ENCODE measurements around the gene THUMPD1.

The THUMPD1 gene

DNA sequence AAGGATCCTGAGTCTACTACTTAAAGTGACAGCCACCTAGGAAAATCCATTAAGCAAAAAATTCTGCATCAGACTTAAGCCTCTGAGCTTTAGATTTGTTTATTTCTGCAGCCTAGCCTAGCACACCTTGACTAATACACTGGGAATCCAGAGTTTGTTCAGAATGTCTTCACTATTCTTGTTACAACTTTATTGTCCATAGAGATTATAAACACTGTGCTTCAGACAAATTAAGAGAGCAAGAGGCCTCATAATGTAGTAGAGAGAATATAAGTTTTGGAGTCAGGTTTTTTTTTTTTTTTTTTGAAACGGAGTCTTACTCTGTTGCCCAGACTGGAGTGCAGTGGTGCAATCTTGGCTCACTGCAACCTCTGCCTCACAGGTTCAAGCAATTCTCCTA lies 8.9 kb upstream of the THUMPD1 start:
- no peak for TF ChIP-seq CTCF (IDR thresholded peaks at IDR 0.05; ENCODE audit: insufficient read depth, low read depth, low read length, missing control alignments)
- no peak for DNase-seq (ENCODE audit: low read depth)
- H3K4me3 ChIP-seq (ENCODE audit: low read depth, low read length): no peak overlapping the region

GRCh38 chr16:20749474-20749873 lies 7.9 kb upstream of the THUMPD1 start:
- H3K4me3 ChIP-seq (ENCODE audit: low read depth, low read length): no peak overlapping the region
- no peak for DNase-seq (ENCODE audit: low read depth)
- no peak for TF ChIP-seq CTCF (IDR thresholded peaks at IDR 0.05; ENCODE audit: insufficient read depth, low read depth, low read length, missing control alignments)

DNA sequence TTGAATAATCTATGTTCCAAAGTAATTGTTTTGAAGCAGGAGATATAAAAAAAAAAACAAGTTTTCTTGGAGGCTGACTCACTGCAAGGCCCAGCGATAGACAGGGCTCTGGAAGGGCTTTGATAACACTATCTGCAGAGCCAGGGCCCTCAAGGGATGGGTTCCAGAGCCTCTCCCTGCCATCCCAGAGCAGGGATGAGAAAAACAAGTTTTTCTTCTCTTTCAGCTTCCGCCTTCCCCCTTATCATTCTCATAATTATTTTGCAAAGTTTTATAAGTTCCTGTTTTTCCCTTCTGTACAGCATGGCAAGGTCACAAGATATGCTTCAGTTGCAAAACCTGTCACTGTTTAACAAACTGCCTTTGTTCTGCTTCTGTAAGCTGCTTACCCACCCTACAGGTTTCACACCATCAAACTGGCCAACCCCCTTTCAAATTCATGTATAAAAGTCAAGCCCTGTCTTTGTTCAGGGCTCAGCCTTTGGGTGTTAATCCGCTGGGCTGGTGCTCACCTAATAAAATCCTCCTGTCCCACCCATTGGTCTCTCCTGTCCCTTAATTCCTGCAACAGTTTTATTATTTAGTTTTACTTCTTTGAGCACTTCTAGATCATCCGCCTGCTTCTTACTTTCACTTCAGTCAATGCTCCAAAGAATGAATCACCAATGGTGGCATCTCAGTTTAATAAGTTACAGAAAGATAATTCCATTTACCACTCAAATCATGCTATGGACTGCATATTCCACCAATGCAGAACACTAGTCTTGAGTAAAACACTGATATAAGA lies 5.6 kb upstream of the THUMPD1 start:
- TF ChIP-seq CTCF (IDR thresholded peaks at IDR 0.05; ENCODE audit: insufficient read depth, low read depth, low read length, missing control alignments): no peak
- DNase-seq (ENCODE audit: low read depth): no peak
- H3K4me3 ChIP-seq (ENCODE audit: low read depth, low read length): no peak overlapping the region

GRCh38 chr16:20746461-20746860 lies 4.8 kb upstream of the THUMPD1 start:
- DNase-seq (ENCODE audit: low read depth): no peak
- TF ChIP-seq CTCF (IDR thresholded peaks at IDR 0.05; ENCODE audit: insufficient read depth, low read depth, low read length, missing control alignments): no peak

DNA sequence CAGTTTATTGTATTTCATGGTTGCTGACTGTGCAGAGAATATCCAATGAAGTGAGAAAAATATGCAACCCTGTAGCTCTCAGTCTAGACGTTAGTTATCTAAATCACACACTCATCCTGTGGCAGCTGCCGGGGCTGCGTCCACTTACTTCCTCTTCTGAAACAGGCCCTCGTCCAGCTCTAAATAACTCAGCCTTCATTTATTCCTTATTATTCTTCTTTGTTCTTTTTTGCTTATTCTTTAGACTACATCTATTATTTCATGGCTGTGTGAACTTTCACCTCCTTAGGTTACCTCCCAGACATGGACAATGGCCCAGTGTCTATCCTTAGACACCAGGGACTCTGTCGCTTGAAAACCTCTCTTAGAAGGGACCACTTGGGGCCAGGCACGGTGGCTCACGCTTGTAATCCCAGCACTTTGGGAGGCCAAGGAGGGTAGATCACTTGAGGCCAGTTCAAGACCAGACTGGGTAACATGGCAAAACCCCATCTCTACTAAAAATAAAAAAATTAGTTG lies 3.4 kb upstream of the THUMPD1 start:
- TF ChIP-seq CTCF (IDR thresholded peaks at IDR 0.05; ENCODE audit: insufficient read depth, low read depth, low read length, missing control alignments): no peak
- H3K4me3 ChIP-seq (ENCODE audit: low read depth, low read length): no peak overlapping the region
- no peak for DNase-seq (ENCODE audit: low read depth)

More at GRCh38 chr16:20746461-20746860, 4.8 kb upstream of the THUMPD1 start:
- no peak overlapping the region for H3K4me3 ChIP-seq (ENCODE audit: low read depth, low read length)

DNA sequence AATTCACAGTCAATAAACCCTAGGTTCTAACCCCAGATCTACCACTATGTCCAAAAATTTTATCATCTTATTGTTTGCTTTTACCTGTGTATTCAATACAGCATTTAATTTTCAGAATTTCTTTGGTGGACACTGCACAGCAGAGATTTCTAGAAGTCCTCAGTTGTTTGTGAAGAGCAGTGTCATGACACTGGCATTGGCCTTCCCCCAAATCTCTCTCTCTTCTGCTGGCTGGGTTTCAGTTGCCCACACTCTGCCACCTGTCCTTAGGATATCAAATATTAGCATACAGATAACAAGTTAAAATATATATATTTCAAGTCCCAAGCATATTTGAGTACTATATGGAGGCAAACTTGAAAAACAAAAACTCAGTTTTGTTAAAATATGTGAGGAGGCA lies 2.0 kb upstream of the THUMPD1 start:
- DNase-seq (ENCODE audit: low read depth): no peak
- no peak for TF ChIP-seq CTCF (IDR thresholded peaks at IDR 0.05; ENCODE audit: insufficient read depth, low read depth, low read length, missing control alignments)
- no peak overlapping the region for H3K4me3 ChIP-seq (ENCODE audit: low read depth, low read length)
